Measurements from ENCODE around the gene GTPBP1.

The GTPBP1 gene

GRCh38 chr22:38700789-38701628, 4.7 kb upstream of the GTPBP1 start, which contains the start of gene JOSD1:
TSS of gene JOSD1 (minus strand) at chr22:38700943. CDS start at chr22:38699987, 956 bp downstream.
- peak; percentile 96 to 99 for DNase-seq (ENCODE audit: extremely low read depth in 1 of 2, low read depth in 1 of 2)

GRCh38 chr22:38704654-38705234, 1.0 kb upstream of the GTPBP1 start:
- DNase-seq (ENCODE audit: extremely low read depth in 1 of 2, low read depth in 1 of 2) = no peak

GRCh38 chr22:38706101-38706900, 557 bp downstream of the GTPBP1 start:
- DNase-seq (ENCODE audit: extremely low read depth in 1 of 2, low read depth in 1 of 2) = peak in 1 of 2 donors; percentile 14

GRCh38 chr22:38706901-38707195, 1.1 kb downstream of the GTPBP1 start:
- DNase-seq (ENCODE audit: extremely low read depth in 1 of 2, low read depth in 1 of 2) = no peak

GRCh38 chr22:38707346-38707745, 1.6 kb downstream of the GTPBP1 start:
- no peak for DNase-seq (ENCODE audit: extremely low read depth in 1 of 2, low read depth in 1 of 2)

GRCh38 chr22:38707984-38708383, 2.2 kb downstream of the GTPBP1 start:
- no peak for DNase-seq (ENCODE audit: extremely low read depth in 1 of 2, low read depth in 1 of 2)

GRCh38 chr22:38709306-38709705, 3.6 kb downstream of the GTPBP1 start:
- DNase-seq (ENCODE audit: extremely low read depth in 1 of 2, low read depth in 1 of 2) = no peak

GRCh38 chr22:38710351-38710750, 4.6 kb downstream of the GTPBP1 start:
- DNase-seq (ENCODE audit: extremely low read depth in 1 of 2, low read depth in 1 of 2) = no peak

GRCh38 chr22:38710866-38711265, 5.1 kb downstream of the GTPBP1 start:
- DNase-seq (ENCODE audit: extremely low read depth in 1 of 2, low read depth in 1 of 2) = no peak

- DNase-seq (ENCODE audit: extremely low read depth in 1 of 2, low read depth in 1 of 2) = no peak
Measured at GRCh38 chr22:38712486-38713207, 6.9 kb downstream of the GTPBP1 start.

- no peak for DNase-seq (ENCODE audit: extremely low read depth in 1 of 2, low read depth in 1 of 2)
Measured at GRCh38 chr22:38713921-38714320, 8.2 kb downstream of the GTPBP1 start.

GRCh38 chr22:38715176-38715764, 9.5 kb downstream of the GTPBP1 start:
- DNase-seq (ENCODE audit: extremely low read depth in 1 of 2, low read depth in 1 of 2) = no peak

- DNase-seq (ENCODE audit: extremely low read depth in 1 of 2, low read depth in 1 of 2) = no peak
Measured at GRCh38 chr22:38715852-38716251, 10.1 kb downstream of the GTPBP1 start.

- DNase-seq (ENCODE audit: extremely low read depth in 1 of 2, low read depth in 1 of 2) = no peak
Measured at GRCh38 chr22:38716271-38716670, 10.5 kb downstream of the GTPBP1 start.

GRCh38 chr22:38716826-38717225, 11.1 kb downstream of the GTPBP1 start:
- DNase-seq (ENCODE audit: extremely low read depth in 1 of 2, low read depth in 1 of 2) = no peak

- no peak for DNase-seq (ENCODE audit: extremely low read depth in 1 of 2, low read depth in 1 of 2)
Measured at GRCh38 chr22:38717244-38717643, 11.5 kb downstream of the GTPBP1 start.

GRCh38 chr22:38718414-38718813, 12.7 kb downstream of the GTPBP1 start:
- no peak for DNase-seq (ENCODE audit: extremely low read depth in 1 of 2, low read depth in 1 of 2)

- no peak for DNase-seq (ENCODE audit: extremely low read depth in 1 of 2, low read depth in 1 of 2)
Measured at GRCh38 chr22:38719196-38719595, 13.5 kb downstream of the GTPBP1 start.

GRCh38 chr22:38720350-38720749, 14.6 kb downstream of the GTPBP1 start:
- DNase-seq (ENCODE audit: extremely low read depth in 1 of 2, low read depth in 1 of 2) = no peak

GRCh38 chr22:38721551-38721950, 15.8 kb downstream of the GTPBP1 start:
- no peak for DNase-seq (ENCODE audit: extremely low read depth in 1 of 2, low read depth in 1 of 2)

GRCh38 chr22:38724176-38724575, 18.4 kb downstream of the GTPBP1 start:
- no peak for DNase-seq (ENCODE audit: extremely low read depth in 1 of 2, low read depth in 1 of 2)

Measured in activated CD8-positive, alpha-beta memory T cell treated with anti-CD3 and anti-CD28 coated beads for 1 hour (primary cell).